Measurements from ENCODE around the gene PARP12.

Gene PARP12

DNA sequence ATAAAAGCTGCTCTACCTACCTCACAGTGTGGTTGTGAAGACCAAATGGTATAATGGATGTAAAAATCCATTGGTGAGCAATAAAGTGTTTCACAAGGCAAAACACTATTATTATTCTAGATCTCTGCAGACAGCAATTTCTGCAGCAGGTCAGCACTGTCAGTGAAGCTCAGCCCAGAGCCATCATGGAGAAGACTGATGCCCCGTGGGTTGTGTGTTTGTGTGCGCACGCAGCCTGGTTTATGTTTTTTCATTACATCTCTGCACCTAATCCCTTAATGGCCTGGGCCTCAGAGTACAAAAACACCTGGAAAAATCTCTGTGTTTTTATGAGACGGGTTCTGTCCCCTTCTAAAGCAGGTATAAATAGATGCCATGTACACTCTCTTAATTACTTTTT lies 64.2 kb downstream of the PARP12 start:
- TF ChIP-seq AEBP2 (tag by site-specific recombination; IDR thresholded peaks at IDR 0.05; ENCODE audit: borderline replicate concordance) (no peak), ZNF768 (tag by site-specific recombination; IDR thresholded peaks at IDR 0.05) (no peak), ZNF660 (tag by site-specific recombination; IDR thresholded peaks at IDR 0.05) (no peak), SCRT2 (tag by site-specific recombination; IDR thresholded peaks at IDR 0.05) (no peak), ZNF776 (tag by site-specific recombination; IDR thresholded peaks at IDR 0.05; ENCODE audit: borderline replicate concordance) (no peak)
- TF ChIP-seq, protein P1, sequence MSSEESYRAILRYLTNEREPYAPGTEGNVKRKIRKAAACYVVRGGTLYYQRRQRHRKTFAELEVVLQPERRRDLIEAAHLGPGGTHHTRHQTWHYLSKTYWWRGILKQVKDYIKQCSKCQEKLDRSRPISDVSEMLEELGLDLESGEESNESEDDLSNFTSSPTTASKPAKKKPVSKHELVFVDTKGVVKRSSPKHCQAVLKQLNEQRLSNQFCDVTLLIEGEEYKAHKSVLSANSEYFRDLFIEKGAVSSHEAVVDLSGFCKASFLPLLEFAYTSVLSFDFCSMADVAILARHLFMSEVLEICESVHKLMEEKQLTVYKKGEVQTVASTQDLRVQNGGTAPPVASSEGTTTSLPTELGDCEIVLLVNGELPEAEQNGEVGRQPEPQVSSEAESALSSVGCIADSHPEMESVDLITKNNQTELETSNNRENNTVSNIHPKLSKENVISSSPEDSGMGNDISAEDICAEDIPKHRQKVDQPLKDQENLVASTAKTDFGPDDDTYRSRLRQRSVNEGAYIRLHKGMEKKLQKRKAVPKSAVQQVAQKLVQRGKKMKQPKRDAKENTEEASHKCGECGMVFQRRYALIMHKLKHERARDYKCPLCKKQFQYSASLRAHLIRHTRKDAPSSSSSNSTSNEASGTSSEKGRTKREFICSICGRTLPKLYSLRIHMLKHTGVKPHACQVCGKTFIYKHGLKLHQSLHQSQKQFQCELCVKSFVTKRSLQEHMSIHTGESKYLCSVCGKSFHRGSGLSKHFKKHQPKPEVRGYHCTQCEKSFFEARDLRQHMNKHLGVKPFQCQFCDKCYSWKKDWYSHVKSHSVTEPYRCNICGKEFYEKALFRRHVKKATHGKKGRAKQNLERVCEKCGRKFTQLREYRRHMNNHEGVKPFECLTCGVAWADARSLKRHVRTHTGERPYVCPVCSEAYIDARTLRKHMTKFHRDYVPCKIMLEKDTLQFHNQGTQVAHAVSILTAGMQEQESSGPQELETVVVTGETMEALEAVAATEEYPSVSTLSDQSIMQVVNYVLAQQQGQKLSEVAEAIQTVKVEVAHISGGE (tag by site-specific recombination; conservative IDR thresholded peaks at IDR 0.05; ENCODE audit: low read depth): no peak
- H3K36me3 ChIP-seq (ENCODE audit: control insufficient read depth in 2 of 2, insufficient read depth in 1 of 2, low read length in 2 of 2): no peaks in the 10 kb centered on the region
- CTCF ChIA-PET: interaction anchor here (0.7 to 1.8 kb wide), 3 partner anchors 353 to 498 kb away, joined by 3 to 8 read pairs (median 7); no protein-coding TSS in a partner anchor
- no peak overlapping the region for H3K4me3 ChIP-seq (ENCODE audit: low read depth, low read length)
- POLR2A ChIA-PET: no interaction called here
- no peaks in the 10 kb centered on the region for H3K4me1 ChIP-seq (ENCODE audit: control insufficient read depth, insufficient read depth, low read length)
- no peaks in the 10 kb centered on the region for H3K9me3 ChIP-seq (ENCODE audit: control insufficient read depth, insufficient read depth, low read depth, low read length)
- H3K27ac ChIP-seq (ENCODE audit: extremely low read depth, low read depth, low read length): no peak overlapping the region

GRCh38 chr7:139995017-139995915 lies 67.5 kb downstream of the PARP12 start:
- ChIA-PET CTCF (interaction anchor here (0.7 to 1.5 kb wide), 2 partner anchors 11 to 353 kb away, joined by 3 read pairs; no protein-coding TSS in a partner anchor), POLR2A (no interaction called here)
- Histone ChIP-seq H3K36me3 (ENCODE audit: control insufficient read depth in 2 of 2, insufficient read depth in 1 of 2, low read length in 2 of 2) (no peaks in the 10 kb centered on the region), H3K27ac (ENCODE audit: extremely low read depth, low read depth, low read length) (no peak overlapping the region), H3K4me1 (ENCODE audit: control insufficient read depth, insufficient read depth, low read length) (no peaks in the 10 kb centered on the region), H3K9me3 (ENCODE audit: control insufficient read depth, insufficient read depth, low read depth, low read length) (no peaks in the 10 kb centered on the region), H3K4me3 (ENCODE audit: low read depth, low read length) (no peak overlapping the region)
- TF ChIP-seq ZNF248 (tag by site-specific recombination; IDR thresholded peaks at IDR 0.05) (no peak), ZNF549 (tag by site-specific recombination; IDR thresholded peaks at IDR 0.05) (no peak), KLF7 (tag by site-specific recombination; IDR thresholded peaks at IDR 0.05; ENCODE audit: borderline replicate concordance) (no peak), ZNF112 (tag by site-specific recombination; IDR thresholded peaks at IDR 0.05) (no peak), ZNF24 (tag by site-specific recombination; IDR thresholded peaks at IDR 0.05) (no peak), ZNF138 (tag by site-specific recombination; IDR thresholded peaks at IDR 0.05; ENCODE audit: borderline replicate concordance) (no peak)

DNA sequence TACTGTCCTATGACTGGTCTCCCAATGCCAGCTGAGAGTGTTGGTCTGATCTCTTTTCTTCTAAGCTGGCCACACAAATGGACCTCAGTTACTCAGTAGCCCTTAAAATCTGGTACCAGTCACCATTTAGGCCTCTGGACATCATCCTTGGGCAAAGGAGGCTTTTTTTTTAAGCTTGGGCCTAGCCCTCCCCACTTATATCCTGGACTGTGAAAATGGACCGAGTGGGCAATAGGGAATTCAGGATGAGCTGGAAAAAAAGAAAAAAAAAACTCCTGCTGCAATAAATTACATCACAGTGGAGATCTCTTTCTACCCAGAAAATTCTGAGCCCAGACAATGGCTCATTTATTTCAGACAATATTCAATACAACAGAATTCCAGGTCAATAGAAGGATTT lies 68.4 kb downstream of the PARP12 start:
- Histone ChIP-seq H3K9me3 (ENCODE audit: control insufficient read depth, insufficient read depth, low read depth, low read length) (no peaks in the 10 kb centered on the region), H3K36me3 (ENCODE audit: control insufficient read depth in 2 of 2, insufficient read depth in 1 of 2, low read length in 2 of 2) (no peaks in the 10 kb centered on the region), H3K27ac (ENCODE audit: extremely low read depth, low read depth, low read length) (no peak overlapping the region), H3K4me1 (ENCODE audit: control insufficient read depth, insufficient read depth, low read length) (no peaks in the 10 kb centered on the region), H3K4me3 (ENCODE audit: low read depth, low read length) (no peak overlapping the region)
- no peak for TF ChIP-seq ZNF558 (tag by site-specific recombination; IDR thresholded peaks at IDR 0.05)
- POLR2A ChIA-PET: no interaction called here
- CTCF ChIA-PET: interaction anchor here (0.5 to 1.5 kb wide), 4 partner anchors 241 to 352 kb away, joined by 3 to 5 read pairs (median 4); no protein-coding TSS in a partner anchor

Measured in HEK293 (cell line).